GM18909 (cell line): Measurements from ENCODE around the gene EDC3.

Source experiments
- ATAC-seq: cut with Tn5 transposase; IDR thresholded peaks from one replicate; pipeline ENCODE4 v1.9.1; 2021; ENCODE audit warnings: mild to moderate bottlenecking; ENCODE audit not compliant: unreplicated experiment, poor library complexity

The EDC3 gene

DNA sequence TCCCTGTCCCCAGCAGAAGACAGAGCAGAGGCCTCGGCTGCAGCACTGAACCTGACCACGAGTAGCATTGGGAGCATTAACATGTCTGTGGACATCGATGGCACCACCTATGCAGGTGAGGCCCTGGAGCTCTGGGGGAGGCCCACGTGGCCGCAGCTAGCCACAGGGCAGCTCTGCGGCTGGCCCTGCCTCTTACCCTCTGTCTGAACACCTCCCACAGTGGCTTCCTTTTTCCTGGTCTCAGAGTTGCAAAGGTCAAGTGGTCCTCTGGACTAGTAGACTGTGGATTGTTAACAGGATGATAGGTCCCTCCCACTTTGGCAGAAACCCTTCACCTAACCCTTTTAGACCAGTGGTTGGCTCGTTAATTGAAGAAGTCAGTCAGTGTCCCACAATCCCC, 102.7 kb downstream of the EDC3 start:
- no peak for ATAC-seq

DNA sequence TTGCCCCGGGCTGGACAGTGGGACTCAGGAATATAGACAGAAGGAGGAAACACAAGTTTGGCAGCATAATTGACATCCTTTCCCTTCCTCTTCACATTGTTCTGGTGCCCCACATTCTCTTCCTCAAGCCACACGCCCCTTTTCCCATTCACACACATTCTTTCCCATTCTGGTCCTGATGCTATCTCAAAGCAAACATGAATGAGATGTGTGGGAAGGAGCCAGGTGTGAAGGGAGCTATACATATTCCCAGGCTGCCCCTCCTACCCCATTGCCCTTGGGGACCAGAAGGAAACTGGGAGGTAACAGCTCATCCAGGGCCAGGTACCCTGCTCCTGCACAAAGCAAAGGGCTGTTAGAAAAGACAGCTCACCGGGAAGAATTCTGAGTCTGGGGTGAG, 103.6 kb downstream of the EDC3 start:
- ATAC-seq, result no peak

DNA sequence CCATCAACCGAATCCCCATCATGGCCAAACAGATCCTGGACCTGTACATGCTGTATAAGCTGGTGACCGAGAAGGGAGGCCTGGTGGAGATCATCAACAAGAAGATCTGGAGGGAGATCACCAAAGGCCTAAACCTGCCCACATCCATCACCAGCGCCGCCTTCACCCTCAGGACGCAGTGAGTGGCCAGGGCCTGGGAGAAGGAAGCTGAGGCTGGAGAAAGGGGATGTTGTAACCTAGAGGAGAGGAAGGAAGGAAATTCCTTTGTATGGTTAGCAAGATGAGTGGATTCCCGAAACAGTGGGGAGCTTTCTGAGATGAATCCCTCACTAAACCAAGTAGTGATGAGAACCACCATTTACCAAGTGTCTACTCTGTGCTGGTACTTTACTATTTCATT, 106.0 kb downstream of the EDC3 start:
- ATAC-seq, result no peak

DNA sequence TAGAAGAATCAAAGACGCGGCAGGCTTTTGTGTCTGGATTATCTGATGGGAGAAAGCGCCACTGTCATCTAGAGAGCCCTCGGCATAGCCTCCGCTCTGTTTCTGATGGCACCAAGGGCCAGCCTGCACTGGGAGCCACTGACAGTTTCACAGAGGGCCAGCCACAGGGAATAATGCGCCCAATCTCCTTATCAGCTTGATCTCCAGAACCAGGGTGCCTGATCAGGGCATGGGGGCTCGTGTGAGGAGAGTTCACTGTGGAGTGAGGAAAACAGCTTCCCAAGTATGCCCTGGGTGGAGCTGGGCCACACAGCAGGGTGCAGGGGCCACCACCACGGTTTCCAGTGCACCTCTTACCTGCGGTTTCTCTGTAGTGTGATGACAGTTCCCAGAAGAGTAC, 110.0 kb downstream of the EDC3 start:
- no peak for ATAC-seq

DNA sequence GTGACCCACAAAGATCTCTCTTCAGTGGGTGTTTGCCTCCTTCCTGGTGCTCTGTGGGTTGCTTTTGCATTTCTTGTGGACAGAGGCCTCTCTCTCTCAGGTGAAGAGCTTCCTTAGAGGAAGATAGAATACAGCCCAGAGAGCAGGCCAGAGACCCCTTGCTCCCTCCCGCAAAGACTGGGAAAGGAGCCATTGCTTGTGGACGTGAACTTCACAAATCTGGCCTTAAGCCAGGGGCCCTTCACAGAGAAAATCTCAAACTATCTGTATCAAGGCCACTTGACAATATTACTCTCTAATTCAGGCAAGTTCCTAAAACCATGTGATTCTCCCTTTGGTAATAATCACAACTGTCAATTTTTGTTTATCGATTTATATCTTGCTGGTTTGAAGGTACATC, 110.6 kb downstream of the EDC3 start:
- no peak for ATAC-seq

DNA sequence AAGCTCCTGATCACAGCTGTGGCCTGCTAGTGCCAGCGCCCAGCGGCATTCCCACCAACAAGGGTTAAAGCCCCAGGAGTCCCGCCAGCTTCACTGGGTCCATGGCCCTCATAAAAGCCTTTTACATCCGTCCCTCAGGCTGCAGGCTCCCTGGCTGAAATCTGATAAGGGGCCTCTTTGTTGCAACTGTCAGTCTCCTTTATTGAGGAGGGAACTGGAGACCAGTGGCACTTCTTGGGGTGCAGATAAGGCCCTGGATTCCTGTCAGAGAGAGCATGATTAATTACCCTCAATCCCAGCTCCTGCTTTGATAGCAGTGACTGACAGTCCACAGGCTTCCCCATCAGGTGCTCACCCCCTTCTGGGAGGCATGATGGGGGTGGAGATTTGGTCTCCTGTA, 111.0 kb downstream of the EDC3 start:
- no peak for ATAC-seq

DNA sequence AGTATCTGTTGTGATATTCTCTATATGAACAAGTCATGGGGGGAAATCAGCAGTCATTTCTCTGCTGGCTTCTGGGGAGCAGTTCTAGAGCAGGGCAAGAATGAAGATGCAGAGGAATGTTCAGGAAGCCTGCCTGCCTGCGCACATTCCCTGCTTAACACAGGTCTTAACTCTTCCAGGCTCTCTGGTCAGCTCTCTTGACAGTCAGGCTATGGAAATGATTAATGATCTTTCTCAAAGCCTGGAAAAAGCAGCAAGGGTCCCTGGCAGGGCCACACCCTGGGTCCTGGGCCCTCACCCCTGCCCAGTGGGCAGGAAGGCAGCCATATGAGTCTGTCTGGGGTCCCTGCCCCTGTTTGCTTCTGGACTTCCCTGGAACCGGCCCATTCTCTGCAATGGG, 111.6 kb downstream of the EDC3 start:
- no peak for ATAC-seq
